Measurements from ENCODE around the gene BBS1.

GRCh38 chr11:66569076-66569475 lies 58.6 kb downstream of the BBS1 start:
- no peak for TF ChIP-seq TAF1 (IDR thresholded peaks at IDR 0.05; ENCODE audit: borderline replicate concordance, low read depth, low read length)
- no peak for TF ChIP-seq POLR2A (IDR thresholded peaks at IDR 0.05; ENCODE audit: low read depth, low read length)
- no peak for TF ChIP-seq POLR2AphosphoS5 (IDR thresholded peaks at IDR 0.05; ENCODE audit: low read depth, low read length)

Data from GM12892 (cell line).